Measurements from ENCODE around the gene SLC19A1. TPM values are rescaled to one million over a fixed set of nuclear protein-coding genes. Genes with fewer than 3 reads are reported as not detected.

SLC19A1 gene
- polyA plus RNA-seq, 1 experiment: 8.1 TPM

- CTCF ChIA-PET: no interaction called here
- DNase-seq (ENCODE audit: low read depth): no peak
- TF ChIP-seq, protein P1, sequence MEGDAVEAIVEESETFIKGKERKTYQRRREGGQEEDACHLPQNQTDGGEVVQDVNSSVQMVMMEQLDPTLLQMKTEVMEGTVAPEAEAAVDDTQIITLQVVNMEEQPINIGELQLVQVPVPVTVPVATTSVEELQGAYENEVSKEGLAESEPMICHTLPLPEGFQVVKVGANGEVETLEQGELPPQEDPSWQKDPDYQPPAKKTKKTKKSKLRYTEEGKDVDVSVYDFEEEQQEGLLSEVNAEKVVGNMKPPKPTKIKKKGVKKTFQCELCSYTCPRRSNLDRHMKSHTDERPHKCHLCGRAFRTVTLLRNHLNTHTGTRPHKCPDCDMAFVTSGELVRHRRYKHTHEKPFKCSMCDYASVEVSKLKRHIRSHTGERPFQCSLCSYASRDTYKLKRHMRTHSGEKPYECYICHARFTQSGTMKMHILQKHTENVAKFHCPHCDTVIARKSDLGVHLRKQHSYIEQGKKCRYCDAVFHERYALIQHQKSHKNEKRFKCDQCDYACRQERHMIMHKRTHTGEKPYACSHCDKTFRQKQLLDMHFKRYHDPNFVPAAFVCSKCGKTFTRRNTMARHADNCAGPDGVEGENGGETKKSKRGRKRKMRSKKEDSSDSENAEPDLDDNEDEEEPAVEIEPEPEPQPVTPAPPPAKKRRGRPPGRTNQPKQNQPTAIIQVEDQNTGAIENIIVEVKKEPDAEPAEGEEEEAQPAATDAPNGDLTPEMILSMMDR (IDR thresholded peaks at IDR 0.05; ENCODE audit: insufficient read depth, low read depth, low read length): no peak
- POLR2A ChIA-PET: no interaction called here
- peaks cover 21% of the 10 kb centered on the region for H3K36me3 ChIP-seq (ENCODE audit: control insufficient read depth, insufficient read depth, low read length)
- H3K27me3 ChIP-seq (ENCODE audit: control insufficient read depth, insufficient read depth, low read length): no peaks in the 10 kb centered on the region
- no peak overlapping the region for H3K4me3 ChIP-seq (ENCODE audit: low read depth, low read length)
Measured at GRCh38 chr21:45475004-45475685, 67.1 kb downstream of the SLC19A1 start.

GRCh38 chr21:45474323-45474950, 67.8 kb downstream of the SLC19A1 start:
- ChIA-PET CTCF (no interaction called here), POLR2A (no interaction called here)
- DNase-seq (ENCODE audit: low read depth): no peak
- no peaks in the 10 kb centered on the region for H3K27me3 ChIP-seq (ENCODE audit: control insufficient read depth, insufficient read depth, low read length)
- H3K4me3 ChIP-seq (ENCODE audit: low read depth, low read length): no peak overlapping the region
- peaks cover 20% of the 10 kb centered on the region for H3K36me3 ChIP-seq (ENCODE audit: control insufficient read depth, insufficient read depth, low read length)
- TF ChIP-seq, protein P1 (IDR thresholded peaks at IDR 0.05; ENCODE audit: insufficient read depth, low read depth, low read length): no peak

GRCh38 chr21:45473496-45474322, 68.5 kb downstream of the SLC19A1 start:
- DNase-seq (ENCODE audit: low read depth): no peak
- Histone ChIP-seq H3K4me3 (ENCODE audit: low read depth, low read length) (no peak overlapping the region), H3K36me3 (ENCODE audit: control insufficient read depth, insufficient read depth, low read length) (peaks cover 16% of the 10 kb centered on the region), H3K27me3 (ENCODE audit: control insufficient read depth, insufficient read depth, low read length) (no peaks in the 10 kb centered on the region)
- TF ChIP-seq, protein P1 (IDR thresholded peaks at IDR 0.05; ENCODE audit: insufficient read depth, low read depth, low read length): no peak
- ChIA-PET CTCF (no interaction called here), POLR2A (no interaction called here)

DNA sequence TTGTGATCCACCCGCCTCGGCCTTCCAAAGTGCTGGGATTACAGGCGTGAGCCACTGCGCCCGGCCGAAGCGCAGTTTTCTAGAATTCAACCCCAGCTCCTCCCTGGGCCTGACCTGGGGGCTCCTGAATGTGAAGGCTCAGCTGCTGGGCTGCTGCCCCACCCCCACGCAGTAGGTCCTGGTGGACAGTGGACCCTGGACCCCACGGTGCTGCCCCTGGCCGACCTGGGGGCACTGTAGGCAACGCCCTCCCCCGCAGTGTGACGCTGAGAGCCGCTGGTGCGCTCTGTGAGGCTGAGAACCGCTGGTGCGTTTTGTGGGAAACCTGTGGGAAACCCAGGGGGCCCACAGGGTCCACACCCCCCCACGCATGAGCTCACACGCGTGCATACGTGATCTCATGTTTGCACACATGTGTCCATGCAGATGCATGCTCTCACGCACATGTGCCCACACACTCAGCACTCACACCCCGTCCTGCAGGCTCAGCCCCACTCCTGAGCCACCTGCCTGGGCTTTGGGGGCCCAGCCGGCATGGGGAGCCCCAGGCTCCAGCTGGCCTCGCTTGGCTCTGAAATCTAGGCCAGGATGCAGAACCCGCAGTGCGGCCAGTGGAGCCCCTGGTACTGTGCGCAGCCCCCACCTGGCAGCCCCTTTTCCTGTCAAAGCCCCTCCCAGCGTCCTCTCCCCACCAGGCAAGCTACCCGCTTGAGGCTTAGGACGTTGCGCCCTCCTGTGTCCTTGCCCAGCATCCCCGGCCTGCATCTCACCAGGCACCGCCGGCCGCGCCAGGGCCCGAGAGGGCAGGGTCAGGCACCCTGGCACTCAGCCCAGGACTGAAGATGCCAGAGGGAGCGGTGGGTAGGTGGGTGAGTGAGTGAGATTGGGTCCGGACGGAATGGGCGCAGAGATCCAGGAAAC, 69.5 kb downstream of the SLC19A1 start:
- POLR2A ChIA-PET: no interaction called here
- Histone ChIP-seq H3K36me3 (ENCODE audit: control insufficient read depth, insufficient read depth, low read length) (peaks cover 20% of the 10 kb centered on the region), H3K27me3 (ENCODE audit: control insufficient read depth, insufficient read depth, low read length) (no peaks in the 10 kb centered on the region), H3K4me3 (ENCODE audit: low read depth, low read length) (no peak overlapping the region)
- TF ChIP-seq, protein P1 (IDR thresholded peaks at IDR 0.05; ENCODE audit: insufficient read depth, low read depth, low read length): no peak
- CTCF ChIA-PET: interaction anchor here (1.4 kb wide), 1 partner anchor 332 kb away, joined by 3 read pairs; no protein-coding TSS in a partner anchor
- no peak for DNase-seq (ENCODE audit: low read depth)

Measured in BJ (cell line).